ENCODE results near the gene EHMT2. TPM values are rescaled to one million over a fixed set of nuclear protein-coding genes. Genes with fewer than 3 reads are reported as not detected.

The EHMT2 gene
- total and polyA plus RNA-seq, 5 experiments from 2014 or later: 37.3 to 81.8 (median 57.9) TPM

DNA sequence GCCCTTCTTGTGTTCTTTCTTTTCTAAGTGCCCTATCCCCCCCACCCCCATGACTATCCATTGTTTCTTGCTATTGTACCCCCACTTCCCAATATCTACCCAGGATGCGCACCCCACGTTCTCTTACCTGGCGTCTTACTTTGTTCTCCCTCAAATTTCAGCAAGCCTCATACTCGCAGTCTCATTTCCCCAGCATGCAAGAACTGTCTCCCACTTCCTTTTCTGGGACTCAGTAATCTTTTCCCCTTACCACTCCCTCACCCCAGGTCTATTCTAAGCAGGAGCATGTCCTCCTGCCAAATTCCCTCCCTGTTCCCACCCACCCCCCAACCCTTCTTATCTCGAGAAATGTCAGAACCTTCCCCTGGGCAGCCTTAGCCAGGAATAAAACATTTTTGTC, 1.7 kb upstream of the EHMT2 start:
- Mint-ChIP-seq H3K4me3 (peak overlapping the region; percentile 52 to 97 (median 73)), H3K4me1 (peaks cover 26 to 51% (median 38%) of the 10 kb centered on the region in 4 donors), H3K36me3 (peaks cover 0 to 13% (median 4%) of the 10 kb centered on the region in 3 donors), H3K27ac (peak overlapping the region in 8 of 10 donors; percentile 37 to 90 (median 78)), H3K9me3 (no peaks in the 10 kb centered on the region), H3K27me3 (no peaks in the 10 kb centered on the region)
- ATAC-seq: no peak
- POLR2A ChIA-PET: interaction anchor here (2.3 to 2.8 kb wide), 3 partner anchors 36 to 73 kb away, joined by 14 to 30 read pairs (median 17); partner anchors contain the start of genes DXO and NEU1
- no peak for DNase-seq

DNA sequence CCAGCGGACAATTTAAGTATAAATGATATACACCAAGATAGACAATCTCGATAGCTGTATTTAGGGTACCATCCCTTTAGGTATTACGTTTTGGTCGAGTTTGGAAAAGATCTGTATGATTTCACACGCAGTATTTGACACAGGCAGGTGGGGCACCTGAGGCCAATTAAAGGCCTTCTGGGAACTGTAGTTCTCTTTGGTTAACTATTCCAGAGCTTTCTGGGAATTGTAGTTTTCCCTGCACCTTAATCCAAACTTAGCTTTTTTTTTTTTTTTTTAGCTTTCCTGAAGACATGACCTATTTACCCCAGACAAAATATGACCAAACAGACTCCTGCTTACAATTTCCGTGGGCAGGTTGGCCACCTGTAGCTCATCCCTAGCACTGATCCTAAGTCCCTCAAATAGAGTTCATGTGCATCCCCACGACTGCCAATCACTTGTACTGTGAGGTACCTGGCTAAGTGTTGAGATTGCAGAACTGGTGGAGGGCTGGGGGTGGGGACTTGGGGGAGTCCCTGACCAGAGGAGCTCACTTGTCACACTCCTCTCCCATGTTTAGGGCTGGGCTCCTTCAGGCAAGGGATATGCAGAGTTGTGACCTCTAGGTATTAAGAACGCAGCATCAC, 999 bp upstream of the EHMT2 start:
- Mint-ChIP-seq H3K4me3 (peak overlapping the region; percentile 91 to 99 (median 97)), H3K9me3 (no peaks in the 10 kb centered on the region), H3K4me1 (peaks cover 26 to 51% (median 38%) of the 10 kb centered on the region in 4 donors), H3K36me3 (peaks cover 0 to 21% (median 4%) of the 10 kb centered on the region in 3 donors), H3K27me3 (no peaks in the 10 kb centered on the region), H3K27ac (peak overlapping the region; percentile 85 to 98 (median 96))
- peak in 6 of 10 donors; percentile 21 to 67 (median 37) for DNase-seq
- POLR2A ChIA-PET: interaction anchor here (0.6 to 2.8 kb wide), 16 partner anchors 10 to 1890 kb away, joined by 3 to 30 read pairs (median 6); partner anchors contain the start of genes ABHD16A, BAG6, DXO and LEMD2
- ATAC-seq: peak; percentile 37 to 45

DNA sequence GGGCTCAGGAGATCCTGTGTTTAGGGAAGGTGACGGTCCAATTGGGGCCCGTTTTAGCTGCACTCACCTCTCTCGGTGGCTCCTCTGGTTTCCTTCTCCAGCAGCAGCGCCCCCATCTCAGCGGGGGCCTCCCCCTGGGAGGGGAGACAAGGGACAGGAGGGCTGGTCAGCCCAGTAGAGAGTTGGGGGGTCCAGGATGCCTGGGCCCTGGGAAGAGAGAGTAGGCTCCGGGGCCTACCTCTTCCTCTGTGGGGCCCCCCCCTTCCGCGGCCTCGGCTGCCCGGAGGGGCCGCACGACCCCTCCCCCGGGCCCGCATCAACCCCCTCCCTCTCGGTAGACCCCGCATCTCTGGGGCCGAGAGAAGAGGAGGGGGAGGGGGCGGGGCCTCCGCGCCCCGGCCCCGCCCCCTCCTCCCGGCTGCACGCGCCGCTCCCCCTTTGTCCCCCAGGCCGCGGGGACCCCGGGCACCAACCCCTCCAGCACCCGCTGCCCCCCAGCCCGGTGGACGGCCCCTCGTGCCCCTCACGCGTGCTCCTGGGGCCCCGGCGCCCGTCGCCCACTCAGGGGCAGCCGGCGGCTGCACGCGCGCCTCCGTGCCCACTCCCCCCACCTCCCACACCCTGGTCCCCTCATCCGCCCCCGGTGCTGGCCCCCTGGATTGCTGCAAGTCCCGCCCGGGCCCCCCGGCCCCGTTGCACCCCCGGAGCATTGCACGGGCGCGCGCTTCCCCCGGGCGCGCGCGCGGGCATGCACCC, 464 bp downstream of the EHMT2 start:
- POLR2A ChIA-PET: interaction anchor here (0.5 to 2.8 kb wide), 16 partner anchors 9 to 1891 kb away, joined by 3 to 30 read pairs (median 6); partner anchors contain the start of genes BAG6, LEMD2, NELFE and NEU1
- H3K36me3 Mint-ChIP-seq: peaks cover 2 to 35% (median 4%) of the 10 kb centered on the region in 3 donors
- peak in 1 of 2 donors; percentile 9 for ATAC-seq
- H3K27me3 Mint-ChIP-seq: no peaks in the 10 kb centered on the region
- H3K4me3 Mint-ChIP-seq: peak overlapping the region; percentile 82 to 97 (median 88)
- peak in 2 of 10 donors; percentile 14 to 15 for DNase-seq
- peak overlapping the region in 9 of 10 donors; percentile 50 to 92 (median 88) for H3K27ac Mint-ChIP-seq
- peaks cover 20 to 38% (median 30%) of the 10 kb centered on the region in 4 donors for H3K4me1 Mint-ChIP-seq
- no peaks in the 10 kb centered on the region for H3K9me3 Mint-ChIP-seq

- H3K4me3 Mint-ChIP-seq: peak overlapping the region; percentile 75 to 92 (median 86)
- H3K4me1 Mint-ChIP-seq: peaks cover 19 to 36% (median 30%) of the 10 kb centered on the region in 4 donors
- H3K36me3 Mint-ChIP-seq: peaks cover 2 to 41% (median 4%) of the 10 kb centered on the region in 3 donors
- POLR2A ChIA-PET: interaction anchor here (1.0 to 2.8 kb wide), 5 partner anchors 9 to 1892 kb away, joined by 3 to 14 read pairs (median 4); partner anchors contain the start of gene LEMD2
- no peak for DNase-seq
- H3K27me3 Mint-ChIP-seq: no peaks in the 10 kb centered on the region
- no peaks in the 10 kb centered on the region for H3K9me3 Mint-ChIP-seq
- peak overlapping the region; percentile 50 to 92 (median 88) for H3K27ac Mint-ChIP-seq
- ATAC-seq: no peak
Measured at GRCh38 chr6:31896493-31896855, 1.0 kb downstream of the EHMT2 start.

DNA sequence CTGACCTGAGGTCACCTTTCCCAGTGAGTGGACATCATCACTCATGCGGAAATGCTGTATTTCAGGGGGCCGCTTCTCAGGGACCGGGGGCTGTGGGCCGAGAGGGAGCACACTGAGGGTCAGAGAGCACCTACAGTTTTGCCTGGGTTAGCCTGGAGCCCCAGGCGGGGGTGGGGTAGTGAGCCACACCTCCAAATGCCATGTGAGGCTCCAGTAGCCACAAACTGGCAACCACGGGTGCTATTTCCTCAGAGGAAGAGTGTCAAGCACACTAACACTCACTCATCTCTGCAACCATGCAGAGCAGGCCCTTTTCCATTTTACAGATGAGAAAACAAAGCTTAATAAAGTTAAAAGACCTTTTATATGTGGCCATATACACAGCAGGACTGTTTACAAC, 4.7 kb downstream of the EHMT2 start:
- ATAC-seq (no peak), DNase-seq (no peak)
- Mint-ChIP-seq H3K9me3 (no peaks in the 10 kb centered on the region), H3K4me3 (no peak overlapping the region), H3K27me3 (no peaks in the 10 kb centered on the region), H3K36me3 (peaks cover 0 to 64% (median 9%) of the 10 kb centered on the region in 3 donors), H3K27ac (no peak overlapping the region), H3K4me1 (peaks cover 5 to 19% (median 10%) of the 10 kb centered on the region in 4 donors)
- POLR2A ChIA-PET: no interaction called here

DNA sequence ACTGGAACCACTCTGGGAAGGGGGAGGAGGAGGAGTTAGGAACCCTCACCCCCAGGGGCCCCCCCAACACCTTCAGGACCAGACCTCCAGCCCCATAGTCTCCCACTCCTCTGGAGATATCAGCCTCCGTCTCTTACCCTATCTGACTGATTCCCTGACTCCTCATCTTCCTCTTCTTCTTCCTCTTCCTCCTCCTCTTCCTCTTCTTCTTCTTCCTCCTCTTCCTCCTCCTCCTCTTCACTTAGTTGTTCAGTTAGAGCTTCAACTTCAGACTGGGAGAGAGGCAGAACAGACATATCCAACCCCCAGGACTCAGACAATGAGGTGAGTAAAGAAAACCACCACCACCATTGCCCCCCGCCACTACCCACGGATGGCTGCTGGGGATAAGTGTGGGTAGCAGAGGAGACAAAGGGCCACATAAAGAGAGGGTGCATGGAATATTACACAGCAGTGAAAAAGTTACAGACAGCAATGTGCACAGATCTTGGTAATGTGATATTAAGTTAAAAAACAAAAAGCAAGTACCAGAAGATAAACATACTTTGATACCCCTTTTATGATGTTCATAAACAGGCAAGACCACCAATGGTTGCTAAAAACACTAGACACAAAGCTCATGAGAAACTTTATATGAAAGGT, 8.0 kb downstream of the EHMT2 start:
- Mint-ChIP-seq H3K4me3 (no peak overlapping the region), H3K9me3 (no peaks in the 10 kb centered on the region), H3K36me3 (peaks cover 5 to 82% (median 17%) of the 10 kb centered on the region in 3 donors), H3K27ac (peak overlapping the region in 2 of 10 donors; percentile 43 to 85), H3K27me3 (no peaks in the 10 kb centered on the region), H3K4me1 (peaks cover 0 to 4% (median 3%) of the 10 kb centered on the region in 4 donors)
- POLR2A ChIA-PET: interaction anchor here (0.6 to 1.6 kb wide), 4 partner anchors 23 to 190 kb away, joined by 3 to 5 read pairs (median 4); partner anchors contain the start of genes NELFE and SKIC2
- DNase-seq: no peak
- ATAC-seq: no peak

DNA sequence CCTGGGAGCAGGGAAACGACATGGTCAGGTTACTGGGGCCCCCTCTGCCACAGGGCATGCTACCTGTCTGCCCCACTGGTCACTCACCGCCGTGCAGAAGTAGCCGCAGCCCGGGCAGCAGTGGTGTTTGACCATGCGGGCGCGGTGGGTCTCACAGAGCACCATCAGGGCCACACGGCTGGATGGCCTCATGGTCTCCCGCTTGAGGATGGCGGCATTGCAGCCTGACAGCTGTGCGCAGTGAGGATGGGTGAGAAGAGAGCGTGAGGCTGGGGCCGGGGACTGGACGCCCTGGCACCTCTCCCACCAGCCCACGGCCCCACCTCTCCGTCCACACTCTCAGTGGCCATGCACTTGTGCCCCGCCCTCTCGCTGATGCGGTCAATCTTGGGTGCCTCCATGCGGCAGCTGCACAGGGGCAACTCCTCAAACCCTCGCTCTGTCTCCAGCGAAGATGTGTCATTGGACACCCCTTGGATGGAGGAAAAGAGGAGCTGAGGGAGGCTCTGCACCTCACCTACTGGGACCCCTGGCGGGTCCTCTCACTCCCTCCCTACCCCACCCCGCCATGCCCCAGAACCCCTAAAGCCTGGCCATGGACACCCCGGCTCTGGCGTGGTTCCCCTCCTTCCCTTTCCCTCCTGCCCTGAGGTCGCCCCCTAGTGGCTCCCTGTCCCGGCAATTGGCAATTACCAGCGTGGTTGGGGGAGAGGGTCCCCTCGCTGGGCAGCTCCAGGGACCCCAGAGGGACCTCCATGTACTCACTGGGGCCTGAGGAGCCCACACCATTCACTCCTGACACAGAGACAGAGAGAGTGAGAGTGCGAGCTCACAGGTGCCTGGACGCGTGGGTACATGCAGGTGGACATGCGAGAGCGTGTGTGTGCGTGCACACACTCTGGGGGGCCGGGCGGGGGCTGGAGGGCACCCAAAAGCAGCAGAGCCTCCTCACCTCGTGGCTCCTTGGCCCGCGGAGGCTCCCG, 8.9 kb downstream of the EHMT2 start:
- Mint-ChIP-seq H3K4me1 (peaks cover 0 to 4% (median 3%) of the 10 kb centered on the region in 4 donors), H3K27ac (peak overlapping the region in 1 of 10 donors; percentile 71), H3K9me3 (no peaks in the 10 kb centered on the region), H3K36me3 (peaks cover 5 to 80% (median 17%) of the 10 kb centered on the region in 3 donors), H3K4me3 (no peak overlapping the region), H3K27me3 (no peaks in the 10 kb centered on the region)
- peak; percentile 35 to 58 for ATAC-seq
- DNase-seq: peak in 9 of 10 donors; percentile 32 to 78 (median 51)
- POLR2A ChIA-PET: interaction anchor here (0.5 to 1.6 kb wide), 5 partner anchors 8 to 185 kb away, joined by 3 to 5 read pairs (median 3); partner anchors contain the start of gene ZBTB12

DNA sequence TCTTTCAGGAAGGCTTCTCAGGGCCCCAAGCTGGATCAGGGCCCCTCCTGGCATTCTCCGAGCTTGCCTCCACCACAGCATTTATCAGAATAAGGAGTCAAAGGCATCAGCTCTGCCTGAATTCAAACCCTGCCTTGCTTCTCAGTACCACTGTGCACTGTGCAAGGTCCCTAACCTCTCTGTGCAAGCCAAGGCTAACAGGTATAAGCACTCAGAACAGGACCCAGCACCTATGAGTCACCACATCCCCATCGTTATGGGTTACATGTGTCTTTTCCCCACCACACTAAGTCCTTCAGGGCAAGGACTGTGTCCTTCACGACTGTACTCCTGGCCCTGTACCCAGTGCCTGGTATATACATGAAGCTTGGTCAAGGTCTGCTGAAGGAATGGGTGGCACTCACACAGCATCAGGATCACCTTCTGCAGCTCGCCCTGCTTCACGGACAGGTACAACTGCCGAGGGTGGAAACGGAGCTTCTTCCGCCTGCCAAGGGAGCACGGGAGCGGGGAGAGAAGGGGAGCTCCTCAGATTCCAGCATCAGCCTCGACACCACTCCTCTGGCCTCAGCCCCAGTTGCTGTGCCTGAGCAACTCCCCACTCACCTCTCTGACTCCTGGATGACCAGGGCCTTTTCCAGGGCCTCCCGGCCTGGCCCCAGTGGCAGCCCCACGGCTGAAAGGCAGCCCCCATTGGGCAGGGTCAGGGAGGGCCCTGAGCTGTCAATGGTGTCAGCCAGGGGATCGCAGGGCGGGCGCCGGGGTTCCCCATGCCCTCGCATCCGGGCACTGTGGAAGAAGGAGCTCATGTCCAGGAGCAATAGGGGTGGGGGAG, 10.1 kb downstream of the EHMT2 start:
- H3K27ac Mint-ChIP-seq: no peak overlapping the region
- no peak for ATAC-seq
- H3K36me3 Mint-ChIP-seq: peaks cover 5 to 80% (median 21%) of the 10 kb centered on the region in 3 donors
- H3K4me3 Mint-ChIP-seq: no peak overlapping the region
- no peaks in the 10 kb centered on the region for H3K9me3 Mint-ChIP-seq
- no peak for DNase-seq
- peaks cover 0 to 4% (median 2%) of the 10 kb centered on the region in 4 donors for H3K4me1 Mint-ChIP-seq
- POLR2A ChIA-PET: interaction anchor here (0.5 to 1.6 kb wide), 8 partner anchors 9 to 1561 kb away, joined by 3 to 6 read pairs (median 3); partner anchors contain the start of genes EHMT2 and TRIM39
- no peaks in the 10 kb centered on the region for H3K27me3 Mint-ChIP-seq

GRCh38 chr6:31886541-31886991, 10.9 kb downstream of the EHMT2 start:
- H3K27me3 Mint-ChIP-seq: no peaks in the 10 kb centered on the region
- H3K4me1 Mint-ChIP-seq: peaks cover 0 to 5% (median 3%) of the 10 kb centered on the region in 4 donors
- H3K4me3 Mint-ChIP-seq: no peak overlapping the region
- POLR2A ChIA-PET: interaction anchor here (0.6 kb wide), 1 partner anchor 228 kb away, joined by 3 read pairs; no protein-coding TSS in a partner anchor
- peaks cover 5 to 80% (median 24%) of the 10 kb centered on the region in 3 donors for H3K36me3 Mint-ChIP-seq
- peak overlapping the region in 1 of 10 donors; percentile 44 for H3K27ac Mint-ChIP-seq
- DNase-seq (no peak), ATAC-seq (no peak)
- no peaks in the 10 kb centered on the region for H3K9me3 Mint-ChIP-seq

- Mint-ChIP-seq H3K36me3 (peaks cover 5 to 84% (median 34%) of the 10 kb centered on the region in 3 donors), H3K9me3 (no peaks in the 10 kb centered on the region), H3K4me3 (no peak overlapping the region), H3K27me3 (no peaks in the 10 kb centered on the region), H3K4me1 (peaks cover 0 to 5% (median 3%) of the 10 kb centered on the region in 4 donors), H3K27ac (no peak overlapping the region)
- no peak for ATAC-seq
- POLR2A ChIA-PET: interaction anchor here (0.8 kb wide), 1 partner anchor 17 kb away, joined by 5 read pairs; no protein-coding TSS in a partner anchor
- DNase-seq: peak in 1 of 10 donors; percentile 36
Measured at GRCh38 chr6:31884528-31885035, 12.9 kb downstream of the EHMT2 start.

All from naive thymus-derived CD8-positive, alpha-beta T cell (primary cell).